ENCODE measurements around the gene KCNF1. TPM values are rescaled to one million over a fixed set of nuclear protein-coding genes. Genes with fewer than 3 reads are reported as not detected.

The KCNF1 gene
- not detected in 2 replicates for total RNA-seq

GRCh38 chr2:10911291-10912075, at the start of gene KCNF1:
Gene KCNF1, plus strand, starts transcription at chr2:10911934. Its CDS starts 493 bp downstream, at chr2:10912427.
- intact Hi-C loops (cut with micrococcal nuclease), result no loop called here

GRCh38 chr2:10862330-10862729, 49.4 kb upstream of the KCNF1 start:
- intact Hi-C loops (cut with micrococcal nuclease), result no loop called here

- intact Hi-C loops (cut with micrococcal nuclease), result no loop called here
Measured at GRCh38 chr2:10863047-10863446, 48.7 kb upstream of the KCNF1 start.

GRCh38 chr2:10863837-10864236, 47.9 kb upstream of the KCNF1 start:
- intact Hi-C loops (cut with micrococcal nuclease), result no loop called here

- intact Hi-C loops (cut with micrococcal nuclease), result no loop called here
Measured at GRCh38 chr2:10864251-10864650, 47.5 kb upstream of the KCNF1 start.

- intact Hi-C loops (cut with micrococcal nuclease), result no loop called here
Measured at GRCh38 chr2:10864861-10865636, 46.7 kb upstream of the KCNF1 start.

- intact Hi-C loops (cut with micrococcal nuclease), result no loop called here
Measured at GRCh38 chr2:10865841-10866240, 45.9 kb upstream of the KCNF1 start.

- intact Hi-C loops (cut with micrococcal nuclease), result no loop called here
Measured at GRCh38 chr2:10867692-10868420, 43.9 kb upstream of the KCNF1 start.

- intact Hi-C loops (cut with micrococcal nuclease), result no loop called here
Measured at GRCh38 chr2:10868465-10869314, 43.0 kb upstream of the KCNF1 start.

GRCh38 chr2:10871978-10872377, 39.8 kb upstream of the KCNF1 start:
- intact Hi-C loops (cut with micrococcal nuclease), result no loop called here

GRCh38 chr2:10873171-10873570, 38.6 kb upstream of the KCNF1 start:
- intact Hi-C loops (cut with micrococcal nuclease), result no loop called here

- intact Hi-C loops (cut with micrococcal nuclease), result no loop called here
Measured at GRCh38 chr2:10873790-10874437, 37.8 kb upstream of the KCNF1 start.

GRCh38 chr2:10875126-10875525, 36.6 kb upstream of the KCNF1 start:
- intact Hi-C loops (cut with micrococcal nuclease), result no loop called here

GRCh38 chr2:10876394-10876793, 35.3 kb upstream of the KCNF1 start:
- intact Hi-C loops (cut with micrococcal nuclease), result no loop called here

GRCh38 chr2:10876963-10877362, 34.8 kb upstream of the KCNF1 start:
- intact Hi-C loops (cut with micrococcal nuclease), result no loop called here

GRCh38 chr2:10877651-10878111, 34.1 kb upstream of the KCNF1 start:
- intact Hi-C loops (cut with micrococcal nuclease), result no loop called here

GRCh38 chr2:10878268-10878915, 33.3 kb upstream of the KCNF1 start:
- intact Hi-C loops (cut with micrococcal nuclease), result no loop called here

GRCh38 chr2:10879159-10879558, 32.6 kb upstream of the KCNF1 start:
- intact Hi-C loops (cut with micrococcal nuclease), result no loop called here

GRCh38 chr2:10879624-10880585, 31.8 kb upstream of the KCNF1 start:
- intact Hi-C loops (cut with micrococcal nuclease), result no loop called here

All from T-helper 1 cell treated with Interleukin-12 subunit alpha and Interleukin-12 subunit beta and Interleukin-4 antibody, amounts not matched to agents 30 ng/mL and 1 ng/mL, for 36 hours (primary cell).